Measurements from ENCODE around the gene PAQR7.

PAQR7 gene

DNA sequence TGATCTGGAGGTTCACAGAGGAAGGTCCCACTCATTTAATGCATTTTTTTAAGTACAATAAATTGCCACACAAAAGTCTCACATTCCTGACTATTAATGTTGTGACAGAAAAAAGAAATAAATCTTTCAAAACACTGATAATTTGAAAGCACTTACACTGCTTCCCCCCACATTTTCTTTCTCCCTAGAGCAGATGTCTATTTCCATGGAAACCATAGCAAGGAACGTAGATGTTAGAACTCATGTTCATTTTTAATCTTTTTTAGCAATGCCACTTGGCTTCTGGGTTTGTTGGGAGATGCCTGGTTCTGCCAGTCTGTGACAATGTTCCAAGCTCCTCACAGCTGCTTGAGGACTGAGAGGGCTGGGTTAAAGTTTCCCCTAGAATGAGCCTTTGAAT, 32.7 kb upstream of the PAQR7 start:
- TF ChIP-seq, protein P1, sequence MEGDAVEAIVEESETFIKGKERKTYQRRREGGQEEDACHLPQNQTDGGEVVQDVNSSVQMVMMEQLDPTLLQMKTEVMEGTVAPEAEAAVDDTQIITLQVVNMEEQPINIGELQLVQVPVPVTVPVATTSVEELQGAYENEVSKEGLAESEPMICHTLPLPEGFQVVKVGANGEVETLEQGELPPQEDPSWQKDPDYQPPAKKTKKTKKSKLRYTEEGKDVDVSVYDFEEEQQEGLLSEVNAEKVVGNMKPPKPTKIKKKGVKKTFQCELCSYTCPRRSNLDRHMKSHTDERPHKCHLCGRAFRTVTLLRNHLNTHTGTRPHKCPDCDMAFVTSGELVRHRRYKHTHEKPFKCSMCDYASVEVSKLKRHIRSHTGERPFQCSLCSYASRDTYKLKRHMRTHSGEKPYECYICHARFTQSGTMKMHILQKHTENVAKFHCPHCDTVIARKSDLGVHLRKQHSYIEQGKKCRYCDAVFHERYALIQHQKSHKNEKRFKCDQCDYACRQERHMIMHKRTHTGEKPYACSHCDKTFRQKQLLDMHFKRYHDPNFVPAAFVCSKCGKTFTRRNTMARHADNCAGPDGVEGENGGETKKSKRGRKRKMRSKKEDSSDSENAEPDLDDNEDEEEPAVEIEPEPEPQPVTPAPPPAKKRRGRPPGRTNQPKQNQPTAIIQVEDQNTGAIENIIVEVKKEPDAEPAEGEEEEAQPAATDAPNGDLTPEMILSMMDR (conservative IDR thresholded peaks at IDR 0.05; ENCODE audit: low read depth, low read length): no peak
- H3K79me2 ChIP-seq (ENCODE audit: insufficient read depth, low read depth): peaks cover 21% of the 10 kb centered on the region
- H3K27ac ChIP-seq: no peak overlapping the region
- peaks cover 17% of the 10 kb centered on the region for H3K4me1 ChIP-seq (ENCODE audit: low read depth, poor library complexity, severe bottlenecking)
- H3K36me3 ChIP-seq (ENCODE audit: insufficient read depth): no peaks in the 10 kb centered on the region; the same call in 1 of the 2 replicates
- no peak overlapping the region for H3K4me2 ChIP-seq
- H2AFZ ChIP-seq (ENCODE audit: low read depth): no peak overlapping the region
- H3K4me3 ChIP-seq (IDR thresholded peaks at IDR 0.05; ENCODE audit: insufficient read depth, low read depth, low read length): no peak overlapping the region
- H3K9ac ChIP-seq: no peak overlapping the region
- 0 out of 2 replicates have a peak, but pooled peaks cover under 1% of the 10 kb centered on the region for H4K20me1 ChIP-seq (ENCODE audit: insufficient read depth)
- no peaks in the 10 kb centered on the region for H3K27me3 ChIP-seq (ENCODE audit: insufficient read depth, low read depth)

DNA sequence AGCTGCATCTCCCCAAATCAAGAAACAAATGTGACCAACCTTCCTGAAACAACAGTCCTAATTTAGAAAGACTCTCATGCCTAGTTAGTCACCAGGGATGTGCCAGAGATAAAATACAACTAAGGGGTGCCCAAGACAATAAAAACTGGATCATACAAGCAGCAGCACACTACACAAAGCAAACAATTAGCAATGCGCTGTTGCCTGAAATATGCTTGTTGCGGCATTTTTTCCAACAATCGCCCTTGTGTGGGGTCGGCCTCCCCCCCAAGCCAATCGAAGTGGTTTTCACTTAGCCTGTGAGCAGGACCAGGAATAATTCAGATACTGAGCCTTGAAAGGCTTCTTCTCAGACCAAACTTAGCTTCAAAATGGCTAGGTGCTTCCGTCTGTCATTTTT, 32.1 kb upstream of the PAQR7 start:
- H3K27ac ChIP-seq: no peak overlapping the region
- H2AFZ ChIP-seq (ENCODE audit: low read depth): no peak overlapping the region
- TF ChIP-seq, protein P1 (conservative IDR thresholded peaks at IDR 0.05; ENCODE audit: low read depth, low read length): no peak
- H3K27me3 ChIP-seq (ENCODE audit: insufficient read depth, low read depth): no peaks in the 10 kb centered on the region
- H3K79me2 ChIP-seq (ENCODE audit: insufficient read depth, low read depth): peaks cover 27% of the 10 kb centered on the region
- H3K4me1 ChIP-seq (ENCODE audit: low read depth, poor library complexity, severe bottlenecking): peaks cover 22% of the 10 kb centered on the region
- 0 out of 2 replicates have a peak, but pooled peaks cover 3% of the 10 kb centered on the region for H4K20me1 ChIP-seq (ENCODE audit: insufficient read depth)
- peaks cover 2% of the 10 kb centered on the region; the same call in 1 of the 2 replicates for H3K36me3 ChIP-seq (ENCODE audit: insufficient read depth)
- no peak overlapping the region for H3K4me2 ChIP-seq
- H3K4me3 ChIP-seq (IDR thresholded peaks at IDR 0.05; ENCODE audit: insufficient read depth, low read depth, low read length): no peak overlapping the region
- H3K9ac ChIP-seq: no peak overlapping the region

DNA sequence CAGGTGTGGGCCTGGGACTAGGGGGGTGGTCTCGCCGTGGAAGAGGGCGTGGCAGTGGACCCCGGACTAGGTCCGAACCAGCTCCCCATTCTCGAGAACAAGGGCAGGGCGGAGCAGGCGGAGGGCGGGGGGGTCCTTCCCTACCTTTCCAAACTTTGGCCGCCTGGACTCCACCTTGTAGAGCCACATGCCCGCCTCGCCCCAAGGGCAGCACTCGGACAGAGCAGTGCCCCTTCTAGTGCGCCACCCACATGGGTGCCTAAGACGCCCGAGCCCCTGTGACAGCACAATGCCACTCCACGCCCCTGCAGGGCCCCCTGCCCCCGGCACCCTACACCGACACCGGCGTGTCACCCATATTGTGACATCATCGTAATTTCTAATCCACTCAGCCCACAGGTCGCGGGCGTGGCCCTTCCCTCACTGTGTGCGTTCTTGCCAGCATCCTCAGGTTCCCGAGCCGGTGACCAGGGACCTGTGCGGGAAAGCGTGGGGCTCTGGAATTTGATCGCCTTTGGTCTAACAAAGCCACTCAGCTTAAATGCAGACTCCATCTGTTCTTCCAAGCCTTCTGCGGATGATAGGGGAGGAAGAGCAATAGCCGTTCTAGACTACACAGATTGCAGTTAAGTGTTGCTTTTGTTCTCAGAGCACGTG, 31.3 kb upstream of the PAQR7 start:
- Histone ChIP-seq H3K9ac (no peak overlapping the region), H3K27ac (no peak overlapping the region), H3K4me1 (ENCODE audit: low read depth, poor library complexity, severe bottlenecking) (peaks cover 26% of the 10 kb centered on the region)

DNA sequence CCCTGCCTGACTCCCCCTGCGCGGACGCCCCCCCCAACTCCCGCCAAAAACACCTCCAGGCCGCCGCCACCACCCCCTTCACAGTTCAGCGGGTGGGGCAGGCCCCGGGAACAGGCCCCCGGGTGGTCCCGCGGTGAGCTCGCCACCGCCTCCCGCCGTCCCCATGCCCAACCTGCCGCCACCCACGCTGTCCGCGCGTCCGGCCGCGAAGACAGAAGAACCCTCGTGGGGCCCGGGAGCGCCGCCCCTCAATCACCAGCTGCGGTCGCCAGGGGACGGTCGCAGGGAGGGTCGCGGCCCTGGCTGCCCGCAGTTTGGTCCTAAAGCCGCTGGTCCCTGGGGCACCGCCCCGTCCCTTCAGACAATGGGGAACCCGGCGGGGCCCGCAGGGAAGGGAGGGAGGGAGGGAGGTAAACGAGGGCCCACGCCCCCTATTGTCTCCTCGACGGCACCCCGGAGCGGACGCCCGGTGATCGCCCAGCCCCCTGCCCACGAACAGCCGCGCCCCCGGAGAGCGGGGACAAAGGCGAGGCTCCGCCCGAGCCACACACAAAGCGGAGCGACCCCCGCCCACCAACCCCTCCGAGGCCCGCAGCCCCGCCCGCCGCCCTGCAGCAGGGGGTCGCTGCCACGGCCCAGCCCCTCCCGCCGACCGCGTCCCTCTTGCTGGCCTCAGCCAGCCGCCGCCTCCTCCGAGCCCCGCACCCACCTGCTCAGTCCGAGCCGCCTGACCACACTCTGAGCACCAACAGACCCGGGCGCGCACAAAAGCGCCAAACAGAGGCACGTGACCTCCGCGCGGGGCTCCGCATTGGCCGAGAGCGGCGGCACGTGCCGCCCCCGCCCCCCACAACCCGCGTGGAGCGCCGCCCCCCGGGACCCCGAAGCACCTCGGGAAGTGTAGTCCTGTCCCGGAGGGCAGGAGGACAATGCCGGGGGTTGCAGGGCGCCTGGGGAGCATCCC, 30.5 kb upstream of the PAQR7 start, which contains the start of gene STMN1:
STMN1 (minus strand) TSS at position 740 of the 964 bp plus-strand sequence. CDS start 1,743 bp downstream, outside the sequence.
- Histone ChIP-seq H3K27me3 (ENCODE audit: insufficient read depth, low read depth) (no peaks in the 10 kb centered on the region), H4K20me1 (ENCODE audit: insufficient read depth) (0 out of 2 replicates have a peak, but pooled peaks cover 3% of the 10 kb centered on the region), H3K27ac (peak within 1 kb of the TSS; percentile 65), H3K79me2 (ENCODE audit: insufficient read depth, low read depth) (peaks cover 33% of the 10 kb centered on the region), H2AFZ (ENCODE audit: low read depth) (peak within 1 kb of the TSS; percentile 60), H3K4me3 (IDR thresholded peaks at IDR 0.05; ENCODE audit: insufficient read depth, low read depth, low read length) (peak within 1 kb of the TSS; percentile 92), H3K36me3 (ENCODE audit: insufficient read depth) (peaks cover 4% of the 10 kb centered on the region; the same call in 1 of the 2 replicates), H3K9ac (peak within 1 kb of the TSS; percentile 88), H3K4me2 (peak within 1 kb of the TSS; percentile 83), H3K4me1 (ENCODE audit: low read depth, poor library complexity, severe bottlenecking) (peaks cover 26% of the 10 kb centered on the region)
- TF ChIP-seq, protein P1 (conservative IDR thresholded peaks at IDR 0.05; ENCODE audit: low read depth, low read length): no peak

More for the DNA sequence above, 31.3 kb upstream of the PAQR7 start:
- Histone ChIP-seq H3K4me3 (IDR thresholded peaks at IDR 0.05; ENCODE audit: insufficient read depth, low read depth, low read length) (no peak overlapping the region), H3K79me2 (ENCODE audit: insufficient read depth, low read depth) (peaks cover 33% of the 10 kb centered on the region), H4K20me1 (ENCODE audit: insufficient read depth) (0 out of 2 replicates have a peak, but pooled peaks cover 3% of the 10 kb centered on the region), H3K27me3 (ENCODE audit: insufficient read depth, low read depth) (no peaks in the 10 kb centered on the region), H3K4me2 (0 out of 2 replicates have a peak overlapping the region, but pooled peaks have one; percentile 24), H3K36me3 (ENCODE audit: insufficient read depth) (peaks cover 4% of the 10 kb centered on the region; the same call in 1 of the 2 replicates), H2AFZ (ENCODE audit: low read depth) (peak overlapping the region; percentile 60)
- TF ChIP-seq, protein P1 (conservative IDR thresholded peaks at IDR 0.05; ENCODE audit: low read depth, low read length): no peak
